PC-3 (cell line): ENCODE measurements around the gene APOLD1. TPM values are rescaled to one million over a fixed set of nuclear protein-coding genes. Genes with fewer than 3 reads are reported as not detected.

ENCODE experiments used
- ATAC-seq: fragments of 200-7000 bp; cut with Tn5 transposase; 2 replicates; pipeline ENCODE4 v1.9.1; 2020; ENCODE audit warnings: mild to moderate bottlenecking, moderate library complexity
- BruUV-seq: library from RNA; stranded (reverse); fragments of 400-500 nt; replicated peaks from 2 replicates; lab custom pipeline; 2021; lab: Mats Ljungman, UMichigan
- CTCF ChIA-PET: fragments of 300-600 bp; sonication (Branson Sonifier 250); formaldehyde crosslinking; loops from one replicate; lab custom pipeline; 2022; ENCODE audit warnings: antibody characterized with exemption; lab: Charles Lee
- POLR2A ChIA-PET: fragments of 300-600 bp; sonication (Branson Sonifier 250); formaldehyde crosslinking; loops from one replicate; lab custom pipeline; 2022; ENCODE audit warnings: antibody characterized with exemption; ENCODE audit not compliant: unreplicated experiment; lab: Charles Lee
- DNase-seq: peaks from one replicate; pipeline ENCODE4 v3.0.0-alpha.2; 2015
- H2AFZ ChIP-seq: fragments of 300-600 bp; sonication (generic); 2 replicates; pipeline ENCODE4 v1.6.0; 2016; ENCODE audit warnings: antibody characterized with exemption, low read length
- H3F3A ChIP-seq: fragments of 300-600 bp; sonication (generic); one replicate; pipeline ENCODE4 v1.6.0; 2017; ENCODE audit warnings: antibody characterized with exemption, low read length, control low read depth, mild to moderate bottlenecking; ENCODE audit not compliant: unreplicated experiment
- H3K27ac ChIP-seq: fragments of 300-600 bp; sonication (generic); 2 replicates; pipeline ENCODE4 v1.5.1; 2016; ENCODE audit warnings: mild to moderate bottlenecking, low read length
- H3K27me3 ChIP-seq: fragments of 300-600 bp; sonication (generic); 2 replicates; pipeline ENCODE4 v1.6.1; 2016; ENCODE audit warnings: low read length, mixed read lengths
- H3K36me3 ChIP-seq: fragments of 300-600 bp; sonication (generic); 2 replicates; pipeline ENCODE4 v1.6.1; 2016; ENCODE audit warnings: low read depth, mixed run types, low read length, mixed read lengths
- H3K4me1 ChIP-seq: fragments of 300-600 bp; sonication (generic); 2 replicates; pipeline ENCODE4 v1.5.1; 2016; ENCODE audit warnings: low read length; ENCODE audit not compliant: insufficient read depth
- H3K4me2 ChIP-seq: fragments of 300-600 bp; sonication (generic); 2 replicates; pipeline ENCODE4 v1.6.0; 2016; ENCODE audit warnings: low read length
- H3K4me3 ChIP-seq: fragments of 300-600 bp; sonication (generic); 2 replicates; pipeline ENCODE4 v1.5.1; 2016; ENCODE audit warnings: mild to moderate bottlenecking, low read length, mixed read lengths
- H3K79me2 ChIP-seq: fragments of 300-600 bp; sonication (generic); 2 replicates; pipeline ENCODE4 v1.6.1; 2017; ENCODE audit warnings: low read length, mixed read lengths
- H3K9ac ChIP-seq: fragments of 300-600 bp; sonication (generic); 2 replicates; pipeline ENCODE4 v1.6.0; 2016; ENCODE audit warnings: mild to moderate bottlenecking, low read length
- H3K9me2 ChIP-seq: fragments of 300-600 bp; sonication (generic); replicated peaks from 2 replicates; pipeline ENCODE4 v1.6.1; 2016; ENCODE audit warnings: mixed run types, low read length, mixed read lengths
- H3K9me3 ChIP-seq: fragments of 300-600 bp; sonication (generic); 2 replicates; pipeline ENCODE4 v1.6.1; 2016; ENCODE audit warnings: low read length, mixed read lengths
- H4K20me1 ChIP-seq: fragments of 300-600 bp; sonication (generic); 2 replicates; pipeline ENCODE4 v1.6.1; 2016; ENCODE audit warnings: low read length, mixed read lengths
- CTCF ChIP-seq: fragments of 300-600 bp; sonication (generic); conservative IDR thresholded peaks from 2 replicates; pipeline ENCODE4 v1.5.1; 2017; ENCODE audit warnings: antibody characterized with exemption, low read depth, mild to moderate bottlenecking, low read length
- EZH2 ChIP-seq: fragments of 300-600 bp; sonication (generic); IDR thresholded peaks from one replicate; pipeline ENCODE4 v1.6.1; 2017; ENCODE audit warnings: antibody characterized with exemption, mild to moderate bottlenecking, low read length; ENCODE audit not compliant: unreplicated experiment
- EZH2phosphoT487 ChIP-seq: fragments of 300-600 bp; sonication (generic); IDR thresholded peaks from 2 replicates; pipeline ENCODE4 v1.6.1; 2018; ENCODE audit warnings: mild to moderate bottlenecking, antibody characterized with exemption, low read length, borderline replicate concordance
- intact Hi-C: fragments of 100-400 bp; cut with micrococcal nuclease; formaldehyde crosslinking; loops from 2 replicates; pipeline ENCODE4 v1.9.0; 2023
- total RNA-seq: library from RNA; depleted of rRNA; stranded (reverse); fragments of >200 nt; gene quantifications from 2 replicates; pipeline ENCODE4 v1.2.3, GENCODE V29; 2014

Gene APOLD1
- total RNA-seq, 1 experiment from 2014 or later, result 3.5 TPM

- ChIA-PET CTCF (no interaction called here), POLR2A (no interaction called here)
- H3K4me2 ChIP-seq, result no peak overlapping the region
- intact Hi-C loops, result no loop called here
- H3K9me3 ChIP-seq, result no peaks in the 10 kb centered on the region
- peaks cover 24% of the 10 kb centered on the region for H3K4me1 ChIP-seq
- DNase-seq (no peak), ATAC-seq (no peak)
- H3F3A ChIP-seq, result no peaks in the 10 kb centered on the region
- no peak overlapping the region for H3K27ac ChIP-seq
- H3K36me3 ChIP-seq, result no peaks in the 10 kb centered on the region
- no TSS peak for BruUV-seq
- no peak overlapping the region for H3K4me3 ChIP-seq
- no peaks in the 10 kb centered on the region for H3K79me2 ChIP-seq
- no peaks in the 10 kb centered on the region for H3K27me3 ChIP-seq
- no peak for TF ChIP-seq EZH2
- no peak for TF ChIP-seq CTCF
- no peak for TF ChIP-seq EZH2phosphoT487
- no peak overlapping the region for H2AFZ ChIP-seq
- H3K9me2 ChIP-seq, result no peaks in the 10 kb centered on the region
- H4K20me1 ChIP-seq, result no peaks in the 10 kb centered on the region
- H3K9ac ChIP-seq, result no peak overlapping the region
Measured at GRCh38 chr12:12796171-12796570, 10.7 kb downstream of the APOLD1 start.

- Histone ChIP-seq H3K36me3 (no peaks in the 10 kb centered on the region), H3K4me1 (peaks cover 15% of the 10 kb centered on the region), H3K4me3 (no peak overlapping the region), H3K27me3 (no peaks in the 10 kb centered on the region), H3K79me2 (no peaks in the 10 kb centered on the region), H3K9me2 (no peaks in the 10 kb centered on the region), H3K27ac (no peak overlapping the region), H2AFZ (no peak overlapping the region), H4K20me1 (no peaks in the 10 kb centered on the region), H3F3A (no peaks in the 10 kb centered on the region), H3K9me3 (no peaks in the 10 kb centered on the region), H3K9ac (no peak overlapping the region), H3K4me2 (no peak overlapping the region)
- intact Hi-C loops, result no loop called here
- CTCF ChIA-PET, result no interaction called here
- no TSS peak for BruUV-seq
- POLR2A ChIA-PET, result no interaction called here
- no peak for TF ChIP-seq EZH2phosphoT487
- no peak for TF ChIP-seq CTCF
- TF ChIP-seq EZH2, result no peak
- DNase-seq (no peak), ATAC-seq (no peak)
Measured at GRCh38 chr12:12796928-12797793, 11.7 kb downstream of the APOLD1 start.

- no peaks in the 10 kb centered on the region for H3K9me3 ChIP-seq
- H3K4me3 ChIP-seq, result no peak overlapping the region
- H3K79me2 ChIP-seq, result no peaks in the 10 kb centered on the region
- DNase-seq (no peak), ATAC-seq (no peak)
- ChIA-PET POLR2A (no interaction called here), CTCF (no interaction called here)
- peaks cover 21% of the 10 kb centered on the region for H3K4me1 ChIP-seq
- intact Hi-C loops, result no loop called here
- H4K20me1 ChIP-seq, result no peaks in the 10 kb centered on the region
- no peaks in the 10 kb centered on the region for H3K36me3 ChIP-seq
- no peaks in the 10 kb centered on the region for H3K27me3 ChIP-seq
- no peak for TF ChIP-seq EZH2phosphoT487
- TF ChIP-seq CTCF, result no peak
- no peak for TF ChIP-seq EZH2
- H3K27ac ChIP-seq, result no peak overlapping the region
- no TSS peak for BruUV-seq
- H3K4me2 ChIP-seq, result no peak overlapping the region
- no peaks in the 10 kb centered on the region for H3F3A ChIP-seq
- H3K9me2 ChIP-seq, result no peaks in the 10 kb centered on the region
- H2AFZ ChIP-seq, result no peak overlapping the region
- no peak overlapping the region for H3K9ac ChIP-seq
Measured at GRCh38 chr12:12797794-12798152, 12.3 kb downstream of the APOLD1 start.
